ENCODE measurements around the gene PLA2G4F.

Gene PLA2G4F

DNA sequence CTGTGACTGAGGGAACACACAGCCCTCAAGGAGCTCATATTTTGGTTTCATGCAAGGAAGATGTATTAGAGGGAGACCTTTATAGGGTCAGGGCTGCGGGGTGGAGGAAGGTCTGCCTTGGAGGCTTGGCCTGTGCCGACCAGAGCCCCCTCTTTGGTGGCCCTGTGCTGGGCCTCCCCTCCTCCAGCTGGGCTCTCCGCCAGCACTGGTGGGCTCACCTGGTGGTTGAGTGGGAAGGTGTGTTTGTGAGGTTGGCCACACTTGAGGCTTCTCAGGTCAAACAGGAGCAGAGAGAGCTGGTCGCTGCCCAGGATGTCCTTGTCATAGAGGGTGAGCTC lies 2.6 kb downstream of the PLA2G4F start:
- no peak overlapping the region for H3K4me3 ChIP-seq
- TF ChIP-seq, protein P1, sequence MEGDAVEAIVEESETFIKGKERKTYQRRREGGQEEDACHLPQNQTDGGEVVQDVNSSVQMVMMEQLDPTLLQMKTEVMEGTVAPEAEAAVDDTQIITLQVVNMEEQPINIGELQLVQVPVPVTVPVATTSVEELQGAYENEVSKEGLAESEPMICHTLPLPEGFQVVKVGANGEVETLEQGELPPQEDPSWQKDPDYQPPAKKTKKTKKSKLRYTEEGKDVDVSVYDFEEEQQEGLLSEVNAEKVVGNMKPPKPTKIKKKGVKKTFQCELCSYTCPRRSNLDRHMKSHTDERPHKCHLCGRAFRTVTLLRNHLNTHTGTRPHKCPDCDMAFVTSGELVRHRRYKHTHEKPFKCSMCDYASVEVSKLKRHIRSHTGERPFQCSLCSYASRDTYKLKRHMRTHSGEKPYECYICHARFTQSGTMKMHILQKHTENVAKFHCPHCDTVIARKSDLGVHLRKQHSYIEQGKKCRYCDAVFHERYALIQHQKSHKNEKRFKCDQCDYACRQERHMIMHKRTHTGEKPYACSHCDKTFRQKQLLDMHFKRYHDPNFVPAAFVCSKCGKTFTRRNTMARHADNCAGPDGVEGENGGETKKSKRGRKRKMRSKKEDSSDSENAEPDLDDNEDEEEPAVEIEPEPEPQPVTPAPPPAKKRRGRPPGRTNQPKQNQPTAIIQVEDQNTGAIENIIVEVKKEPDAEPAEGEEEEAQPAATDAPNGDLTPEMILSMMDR (IDR thresholded peaks at IDR 0.05) = no peak
- DNase-seq (ENCODE audit: low spot score) = no peak
- H3K27ac ChIP-seq = no peak overlapping the region

DNA sequence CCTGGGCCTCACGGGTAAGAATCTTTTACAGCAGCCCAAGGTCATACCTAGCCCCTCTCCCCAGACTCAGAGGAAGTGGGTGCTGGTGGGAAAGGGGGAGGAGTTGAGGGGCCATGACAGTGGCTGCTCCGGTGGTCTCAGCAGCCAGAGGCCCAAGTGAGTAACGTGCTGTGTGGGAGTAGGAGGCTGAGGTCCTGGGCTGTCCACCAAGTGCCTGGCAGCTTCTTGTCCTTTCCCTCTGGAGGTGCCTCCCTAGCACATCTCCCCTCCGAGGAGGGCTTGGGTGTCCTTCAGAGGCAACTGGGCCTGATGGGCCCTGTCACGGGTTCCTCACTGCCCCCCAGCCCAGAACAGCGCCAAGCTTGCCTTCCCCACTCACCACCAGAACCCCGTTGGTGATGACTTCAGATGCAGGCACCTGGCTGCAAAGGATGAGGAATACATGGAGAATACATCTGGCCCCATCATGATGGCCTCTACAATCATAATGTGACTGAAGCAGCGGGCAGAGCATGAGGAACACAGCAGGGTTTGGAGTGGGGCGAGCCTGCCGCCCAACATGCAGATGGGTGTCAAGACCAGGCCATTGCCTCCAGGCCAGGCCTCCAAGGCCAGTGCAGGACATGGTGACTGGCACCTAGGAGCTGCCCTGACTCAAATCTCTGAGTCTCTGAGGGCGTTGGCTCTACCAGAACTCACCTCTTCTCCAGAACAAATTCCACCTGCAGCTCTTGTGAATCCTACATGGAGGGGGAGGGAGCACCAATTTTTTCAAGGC lies 3.3 kb downstream of the PLA2G4F start:
- no peak for DNase-seq (ENCODE audit: low spot score)
- Histone ChIP-seq H3K4me3 (no peak overlapping the region), H3K27ac (no peak overlapping the region)
- TF ChIP-seq, protein P1 (IDR thresholded peaks at IDR 0.05) = no peak

- DNase-seq (ENCODE audit: low spot score) = no peak
- TF ChIP-seq, protein P1 (IDR thresholded peaks at IDR 0.05) = no peak
- Histone ChIP-seq H3K4me3 (no peak overlapping the region), H3K27ac (no peak overlapping the region)
Measured at GRCh38 chr15:42152196-42152920, 4.1 kb downstream of the PLA2G4F start.

- peak; percentile 56 for DNase-seq (ENCODE audit: low spot score)
- Histone ChIP-seq H3K27ac (no peak overlapping the region), H3K4me3 (no peak overlapping the region)
- TF ChIP-seq, protein P1 (IDR thresholded peaks at IDR 0.05) = no peak
Measured at GRCh38 chr15:42151736-42152135, 4.7 kb downstream of the PLA2G4F start.

- H3K27ac ChIP-seq = no peak overlapping the region
- TF ChIP-seq, protein P1 (IDR thresholded peaks at IDR 0.05) = no peak
- peak; percentile 41 for DNase-seq (ENCODE audit: low spot score)
- H3K4me3 ChIP-seq = no peak overlapping the region
Measured at GRCh38 chr15:42151141-42151561, 5.3 kb downstream of the PLA2G4F start.

GRCh38 chr15:42150219-42150970 lies 6.0 kb downstream of the PLA2G4F start:
- TF ChIP-seq, protein P1 (IDR thresholded peaks at IDR 0.05) = no peak
- no peak overlapping the region for H3K4me3 ChIP-seq
- no peak overlapping the region for H3K27ac ChIP-seq
- DNase-seq (ENCODE audit: low spot score) = peak; percentile 45
